GM13977 (cell line): ENCODE data around the gene GART.

ENCODE experiments used
- DNase-seq: peaks from one replicate; pipeline ENCODE4 v3.0.0; 2012; ENCODE audit warnings: low spot score
- CTCF ChIP-seq: IDR thresholded peaks from 2 replicates; pipeline ENCODE4 v1.5.1; 2012; ENCODE audit warnings: mild to moderate bottlenecking, control low read depth; ENCODE audit not compliant: insufficient read depth; ENCODE audit errors: extremely low read depth, missing control alignments
- in situ Hi-C: fragments of 300-500 bp; cut with MboI; formaldehyde crosslinking; loops from one replicate; pipeline ENCODE4 v1.12.0; 2022; ENCODE audit warnings: low sequenced_read_pairs, low pct_unique_long_range_greater_than_20kb, mixed read lengths, inconsistent platforms; ENCODE audit not compliant: unreplicated experiment

The GART gene

GRCh38 chr21:33562389-33562788, 20.5 kb upstream of the GART start:
- TF ChIP-seq CTCF, result no peak
- in situ Hi-C loops, result no loop called here
- DNase-seq, result no peak

- DNase-seq, result no peak
- in situ Hi-C loops, result no loop called here
- no peak for TF ChIP-seq CTCF
Observed at GRCh38 chr21:33561373-33561772, 19.5 kb upstream of the GART start.

- no peak for TF ChIP-seq CTCF
Observed at GRCh38 chr21:33560965-33561364, 19.0 kb upstream of the GART start.

GRCh38 chr21:33559813-33560212, 17.9 kb upstream of the GART start:
- in situ Hi-C loops, result no loop called here
- DNase-seq, result no peak
- TF ChIP-seq CTCF, result no peak

More at GRCh38 chr21:33560965-33561364, 19.0 kb upstream of the GART start:
- in situ Hi-C loops, result no loop called here
- DNase-seq, result no peak

- in situ Hi-C loops, result no loop called here
- TF ChIP-seq CTCF, result no peak
- DNase-seq, result no peak
Observed at GRCh38 chr21:33558777-33559421, 17.0 kb upstream of the GART start.

- in situ Hi-C loops, result no loop called here
- no peak for DNase-seq
- TF ChIP-seq CTCF, result no peak
Observed at GRCh38 chr21:33557447-33557846, 15.5 kb upstream of the GART start.
